T-cell (primary cell): ENCODE measurements around the gene FBXO15. TPM values are rescaled to one million over a fixed set of nuclear protein-coding genes. Genes with fewer than 3 reads are reported as not detected.

Source experiments
- ATAC-seq, 4 experiments: fragments of 200-7000 bp in 3 of 4; fragments of 150-1000 bp in 1 of 4; cut with Tn5 transposase; replicated peaks in 1 of 4; 1 replicate in 3 of 4; 2 replicates in 1 of 4; pipeline ENCODE4 v1.10.0; 2021; ENCODE audit warnings: moderate library complexity in 3 of 4, mild to moderate bottlenecking in 2 of 4, moderate number of reproducible peaks in 1 of 4
- CTCF ChIA-PET, 2 donors: fragments of 300-600 bp; sonication (Branson Sonifier 250); formaldehyde crosslinking; loops; one replicate each; lab custom pipeline; 2022; ENCODE audit warnings: antibody characterized with exemption in 2 of 2; lab: Charles Lee
- POLR2A ChIA-PET, 2 donors: fragments of 300-600 bp; sonication (Branson Sonifier 250); formaldehyde crosslinking; loops; one replicate each; lab custom pipeline; 2022; ENCODE audit warnings: antibody characterized with exemption in 2 of 2; lab: Charles Lee
- DNase-seq, 35 experiments: peaks; one replicate each; pipeline versions ENCODE4 v3.0.0 to v3.0.0-alpha.2; 2013 to 2023
- H3K27ac ChIP-seq: one replicate; pipeline ENCODE4 v1.5.1; 2013; ENCODE audit warnings: low read length
- H3K27me3 ChIP-seq, 2 experiments: replicated peaks in 1 of 2; 1 replicate in 1 of 2; 2 replicates in 1 of 2; pipeline versions ENCODE4 v1.6.1 to v1.7.0; 2013; ENCODE audit warnings: low read length in 1 of 2, mixed read lengths in 1 of 2; ENCODE audit not compliant: control insufficient read depth in 2 of 2, insufficient read depth in 2 of 2; ENCODE audit errors: extremely low read depth in 1 of 2
- H3K36me3 ChIP-seq, 2 donors: 1 replicate in 1 of 2; 2 replicates in 1 of 2; pipeline versions ENCODE4 v1.6.1 to v1.7.0; 2013; ENCODE audit warnings: low read length in 1 of 2; ENCODE audit not compliant: control insufficient read depth in 2 of 2, insufficient read depth in 1 of 2; ENCODE audit errors: extremely low read depth in 1 of 2
- H3K4me1 ChIP-seq, 2 experiments: 1 replicate in 1 of 2; 2 replicates in 1 of 2; pipeline versions ENCODE4 v1.6.1 to v1.7.0; 2013; ENCODE audit warnings: low read length in 2 of 2, mixed read lengths in 1 of 2; ENCODE audit not compliant: insufficient read depth in 2 of 2, control insufficient read depth in 1 of 2; ENCODE audit errors: extremely low read depth in 1 of 2
- H3K4me3 ChIP-seq, 2 donors: 1 replicate in 1 of 2; 2 replicates in 1 of 2; pipeline versions ENCODE4 v1.5.1 to v1.7.0; 2013; ENCODE audit warnings: mild to moderate bottlenecking in 2 of 2, low read length in 1 of 2, moderate library complexity in 1 of 2; ENCODE audit not compliant: control insufficient read depth in 1 of 2; ENCODE audit errors: extremely low read depth in 1 of 2
- H3K9me3 ChIP-seq: 2 replicates; pipeline ENCODE4 v1.7.0; 2013
- H3K27ac Mint-ChIP-seq, 2 donors: one replicate each; pipeline ENCODE4 v1.8.0; 2020 to 2021; ENCODE audit warnings: mild to moderate bottlenecking in 2 of 2, mixed read lengths in 2 of 2
- H3K27me3 Mint-ChIP-seq, 2 donors: one replicate each; pipeline ENCODE4 v1.8.0; 2021 to 2022; ENCODE audit warnings: mixed read lengths in 2 of 2
- H3K36me3 Mint-ChIP-seq: one replicate; pipeline ENCODE4 v1.8.0; 2021; ENCODE audit warnings: mixed read lengths
- H3K4me1 Mint-ChIP-seq, 3 donors: one replicate each; pipeline ENCODE4 v1.8.0; 2020 to 2022; ENCODE audit warnings: mixed read lengths in 3 of 3, mild to moderate bottlenecking in 1 of 3
- H3K4me3 Mint-ChIP-seq, 3 donors: one replicate each; pipeline ENCODE4 v1.8.0; 2020 to 2022; ENCODE audit warnings: mild to moderate bottlenecking in 3 of 3, mixed read lengths in 3 of 3, moderate library complexity in 3 of 3
- H3K9me3 Mint-ChIP-seq, 3 donors: one replicate each; pipeline ENCODE4 v1.8.0; 2020 to 2022; ENCODE audit warnings: mixed read lengths in 3 of 3
- WGBS: methylation state at CpG from one replicate; pipeline ENCODE4 v1.1.5; 2013; ENCODE audit warnings: missing lambda C conversion rate; ENCODE audit not compliant: insufficient coverage; 5-methylcytosine and 5-hydroxymethylcytosine counted together
- total RNA-seq, 35 experiments: library from RNA in 6 of 35; stranded (reverse) in 6 of 35; fragments of 120-200 nt in 1 of 35; gene quantifications; one replicate each; pipeline versions ENCODE4 v1.2.1 to v1.2.4 and lab custom pipeline; 2013 to 2026

Gene FBXO15
- total RNA-seq, 5 donors from 2014 or later (not counting 1 experiment from before 2014, with no cell fraction given) = 1.3 to 2.3 (median 2.2) TPM

DNA sequence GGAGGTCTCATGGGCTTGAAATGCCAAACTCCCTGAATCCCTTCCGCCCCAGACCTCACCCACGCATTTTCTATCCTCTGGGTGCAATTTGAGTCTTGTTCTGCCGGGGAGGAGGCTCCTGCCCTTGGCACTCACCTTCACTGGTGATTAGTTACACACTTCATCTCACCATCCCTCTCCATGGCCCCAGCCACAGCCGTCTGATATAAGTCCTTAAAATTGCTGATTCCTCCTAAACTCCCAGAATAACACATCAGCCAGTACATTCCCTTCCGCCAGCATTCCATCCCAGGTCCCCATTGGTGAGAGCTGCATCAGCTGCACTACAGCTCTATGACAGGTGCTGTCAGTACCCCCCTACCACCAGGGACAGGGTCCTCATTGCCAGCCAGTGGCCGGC lies 4.6 kb upstream of the FBXO15 start:
- peaks cover 46 to 57% (median 47%) of the 10 kb centered on the region in 3 donors for H3K4me1 Mint-ChIP-seq
- Histone ChIP-seq H3K9me3 (no peaks in the 10 kb centered on the region), H3K4me1 (peaks cover 6 to 10% of the 10 kb centered on the region in 2 experiments), H3K27me3 (no peaks in the 10 kb centered on the region), H3K36me3 (peaks cover 0 to 38% of the 10 kb centered on the region in 2 donors), H3K27ac (no peak overlapping the region), H3K4me3 (no peak overlapping the region)
- no peaks in the 10 kb centered on the region for H3K9me3 Mint-ChIP-seq
- POLR2A ChIA-PET = no interaction called here
- CTCF ChIA-PET = interaction anchor here in 1 of 2 donors (0.6 kb wide), 2 partner anchors 392 to 399 kb away, joined by 4 read pairs; no protein-coding TSS in a partner anchor
- H3K27me3 Mint-ChIP-seq = no peaks in the 10 kb centered on the region
- no peak overlapping the region for H3K4me3 Mint-ChIP-seq
- H3K36me3 Mint-ChIP-seq = peaks cover 26% of the 10 kb centered on the region
- DNase-seq (no peak), ATAC-seq (no peak)
- no peak overlapping the region for H3K27ac Mint-ChIP-seq
- WGBS = 93% methylated on average over 5 of the region's 6 CpGs

DNA sequence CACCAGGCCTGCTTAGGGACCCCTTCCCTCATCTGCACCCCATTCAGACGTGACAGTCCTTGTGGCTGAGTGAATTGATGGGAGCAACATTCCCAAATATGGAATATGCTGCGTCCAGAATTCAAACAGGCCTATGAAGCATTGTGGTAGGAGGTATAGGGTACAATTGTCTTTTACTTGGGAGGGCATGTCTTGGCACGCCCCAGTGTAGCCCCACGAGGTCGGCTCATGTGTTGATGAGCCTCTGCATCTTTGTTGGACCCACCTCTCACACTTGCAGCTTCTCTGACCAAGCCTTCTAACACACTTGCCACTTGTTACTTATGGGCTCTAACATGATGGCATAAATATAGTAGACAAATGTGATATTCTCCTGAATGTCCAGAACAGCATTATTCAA lies 2.2 kb upstream of the FBXO15 start:
- H3K9me3 Mint-ChIP-seq = no peaks in the 10 kb centered on the region
- Histone ChIP-seq H3K4me3 (no peak overlapping the region), H3K9me3 (no peaks in the 10 kb centered on the region), H3K4me1 (peaks cover 11 to 15% of the 10 kb centered on the region in 2 experiments), H3K27ac (no peak overlapping the region), H3K27me3 (no peaks in the 10 kb centered on the region), H3K36me3 (peaks cover 0 to 20% of the 10 kb centered on the region in 2 donors)
- peak overlapping the region; percentile 21 to 99 (median 95) for H3K4me3 Mint-ChIP-seq
- peaks cover 13% of the 10 kb centered on the region for H3K36me3 Mint-ChIP-seq
- no peaks in the 10 kb centered on the region for H3K27me3 Mint-ChIP-seq
- ChIA-PET POLR2A (no interaction called here), CTCF (interaction anchor here in 1 of 2 donors (1.5 kb wide), 1 partner anchor 67 kb away, joined by 3 read pairs; no protein-coding TSS in a partner anchor)
- peaks cover 55 to 66% (median 55%) of the 10 kb centered on the region in 3 donors for H3K4me1 Mint-ChIP-seq
- no peak for DNase-seq
- 83% methylated on average over 1 of the region's 5 CpGs for WGBS
- no peak overlapping the region for H3K27ac Mint-ChIP-seq
- ATAC-seq = no peak

DNA sequence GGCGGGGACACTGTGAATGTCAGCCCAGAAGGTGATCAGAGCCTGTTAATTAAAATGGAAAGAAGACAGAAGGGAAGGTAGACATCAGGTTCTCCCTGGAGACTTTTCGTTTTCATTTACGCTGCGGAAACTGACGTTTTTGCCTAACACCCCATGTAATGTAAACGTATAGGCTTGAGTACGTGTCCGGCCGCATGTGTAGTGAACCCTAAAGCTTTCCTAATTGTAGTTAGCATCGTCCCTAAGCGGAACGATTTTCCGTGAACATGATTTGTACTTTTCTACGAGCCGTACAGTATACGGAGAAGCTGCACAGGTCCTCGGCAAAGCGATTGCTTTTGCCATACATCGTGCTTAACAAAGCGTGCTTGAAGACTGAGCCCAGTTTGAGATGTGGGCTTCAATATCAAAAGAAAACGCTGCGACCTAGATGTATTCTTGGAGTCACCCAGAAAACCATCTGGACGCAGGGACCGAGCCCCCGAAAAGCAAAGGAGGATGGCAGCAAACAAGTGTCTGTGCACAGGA lies 973 bp upstream of the FBXO15 start:
- peaks cover 0 to 3% of the 10 kb centered on the region in 2 donors for H3K27me3 Mint-ChIP-seq
- POLR2A ChIA-PET = no interaction called here
- no peak for DNase-seq

DNA sequence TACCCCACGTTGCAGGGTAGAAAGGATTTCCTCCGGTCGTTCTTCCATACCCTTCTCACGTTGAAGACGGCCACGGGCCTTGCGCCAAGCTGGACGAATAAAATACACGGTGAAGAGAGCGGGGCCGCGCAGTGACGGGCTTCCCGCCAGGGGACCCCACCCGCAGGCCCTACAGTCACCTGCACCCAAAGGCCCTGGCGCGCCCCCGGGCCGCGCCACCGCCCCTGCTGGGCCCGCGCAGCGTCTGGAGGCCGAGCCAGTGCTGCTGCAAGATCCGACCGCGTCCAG lies 199 bp downstream of the FBXO15 start:
- Histone ChIP-seq H3K4me1 (peaks cover 11 to 15% of the 10 kb centered on the region in 2 experiments), H3K27me3 (no peaks in the 10 kb centered on the region), H3K4me3 (peak overlapping the region; percentile 93 to 98), H3K36me3 (peaks cover 0 to 16% of the 10 kb centered on the region in 2 donors), H3K27ac (peak overlapping the region; percentile 99), H3K9me3 (no peaks in the 10 kb centered on the region)
- Mint-ChIP-seq H3K27ac (peak overlapping the region; percentile 98 to 99), H3K4me3 (peak overlapping the region; percentile 95 to 99 (median 97)), H3K27me3 (peaks cover 0 to 3% of the 10 kb centered on the region in 2 donors), H3K9me3 (no peaks in the 10 kb centered on the region), H3K36me3 (peaks cover 4% of the 10 kb centered on the region), H3K4me1 (peaks cover 45 to 56% (median 45%) of the 10 kb centered on the region in 3 donors)
- POLR2A ChIA-PET = no interaction called here
- ATAC-seq (no peak), DNase-seq (no peak)
- 0% methylated on average over 28 of the region's 28 CpGs for WGBS
- CTCF ChIA-PET = no interaction called here

More for the DNA sequence above, 973 bp upstream of the FBXO15 start:
- peaks cover 10% of the 10 kb centered on the region for H3K36me3 Mint-ChIP-seq
- H3K4me3 Mint-ChIP-seq = peak overlapping the region; percentile 95 to 99 (median 97)
- Histone ChIP-seq H3K27ac (peak overlapping the region; percentile 99), H3K9me3 (no peaks in the 10 kb centered on the region), H3K4me1 (peaks cover 11 to 15% of the 10 kb centered on the region in 2 experiments), H3K4me3 (peak overlapping the region; percentile 93 to 98), H3K36me3 (peaks cover 0 to 16% of the 10 kb centered on the region in 2 donors), H3K27me3 (no peaks in the 10 kb centered on the region)
- no peak for ATAC-seq
- CTCF ChIA-PET = interaction anchor here in 1 of 2 donors (1.5 kb wide), 1 partner anchor 66 kb away, joined by 3 read pairs; no protein-coding TSS in a partner anchor
- WGBS = under 1% methylated on average over 22 of the region's 25 CpGs
- H3K27ac Mint-ChIP-seq = peak overlapping the region; percentile 98 to 99
- H3K4me1 Mint-ChIP-seq = peaks cover 55 to 66% (median 55%) of the 10 kb centered on the region in 3 donors
- H3K9me3 Mint-ChIP-seq = no peaks in the 10 kb centered on the region

DNA sequence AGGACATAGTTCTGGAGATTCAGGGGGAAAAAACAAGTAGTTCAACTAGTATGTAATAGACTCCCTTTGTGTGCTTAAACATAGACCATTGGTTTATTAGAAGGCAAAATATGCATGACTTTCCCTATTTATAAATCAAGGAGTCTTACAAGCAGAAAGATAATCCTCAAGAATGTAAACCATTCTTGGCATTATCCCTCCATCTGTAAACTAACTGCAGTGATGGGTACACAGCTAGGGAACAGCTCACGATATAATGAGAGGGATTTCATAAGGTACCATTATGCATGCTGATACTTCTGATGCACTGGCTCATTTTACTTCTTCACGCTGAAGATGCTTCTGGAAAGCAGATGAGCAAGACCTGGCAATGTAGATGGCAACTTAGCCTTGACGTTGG lies 878 bp downstream of the FBXO15 start:
- ATAC-seq (no peak), DNase-seq (no peak)
- H3K4me1 ChIP-seq = peaks cover 11 to 15% of the 10 kb centered on the region in 2 experiments
- H3K27me3 ChIP-seq = no peaks in the 10 kb centered on the region
- Mint-ChIP-seq H3K4me1 (peaks cover 42 to 52% (median 42%) of the 10 kb centered on the region in 3 donors), H3K9me3 (no peaks in the 10 kb centered on the region), H3K36me3 (no peaks in the 10 kb centered on the region), H3K27me3 (peaks cover 0 to 3% of the 10 kb centered on the region in 2 donors), H3K27ac (peak overlapping the region; percentile 88 to 99), H3K4me3 (peak overlapping the region; percentile 95 to 99 (median 97))
- ChIA-PET POLR2A (no interaction called here), CTCF (no interaction called here)
- H3K4me3 ChIP-seq = peak overlapping the region in 1 of 2 donors; percentile 93
- H3K9me3 ChIP-seq = no peaks in the 10 kb centered on the region
- WGBS = 65% methylated on average over 3 of the region's 3 CpGs
- H3K36me3 ChIP-seq = peaks cover 0 to 15% of the 10 kb centered on the region in 2 donors
- H3K27ac ChIP-seq = peak overlapping the region; percentile 99

DNA sequence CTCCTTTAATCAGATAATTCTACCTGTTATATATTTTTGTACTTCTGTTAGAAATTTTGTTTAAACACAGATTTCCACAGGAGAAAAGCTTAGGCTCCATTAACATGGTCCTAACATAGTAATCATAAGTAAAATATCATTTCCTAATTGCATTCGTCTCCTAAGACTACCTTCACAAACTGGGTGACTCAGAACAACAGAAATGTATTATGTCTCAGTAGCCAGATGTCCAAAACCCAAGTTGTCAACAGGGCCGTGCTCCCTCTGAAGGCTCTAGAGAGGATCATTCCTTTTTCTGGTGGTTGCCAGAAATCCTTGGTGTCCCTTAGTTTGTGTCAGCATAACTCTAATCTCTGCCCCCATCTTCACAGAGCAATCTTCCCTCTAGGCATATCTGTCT lies 5.4 kb downstream of the FBXO15 start:
- no peaks in the 10 kb centered on the region for H3K36me3 Mint-ChIP-seq
- no peaks in the 10 kb centered on the region for H3K9me3 Mint-ChIP-seq
- POLR2A ChIA-PET = interaction anchor here in 1 of 2 donors (0.6 kb wide), 1 partner anchor 31 kb away, joined by 3 read pairs; no protein-coding TSS in a partner anchor
- peaks cover 4 to 5% of the 10 kb centered on the region in 2 experiments for H3K4me1 ChIP-seq
- DNase-seq (no peak), ATAC-seq (no peak)
- H3K4me1 Mint-ChIP-seq = peaks cover 9% of the 10 kb centered on the region in 3 donors
- CTCF ChIA-PET = no interaction called here
- H3K4me3 Mint-ChIP-seq = no peak overlapping the region
- H3K36me3 ChIP-seq = no peaks in the 10 kb centered on the region
- no peak overlapping the region for H3K27ac Mint-ChIP-seq
- 60% methylated on average over 1 of the region's 2 CpGs for WGBS
- H3K27me3 Mint-ChIP-seq = peaks cover 11 to 17% of the 10 kb centered on the region in 2 donors
- H3K27ac ChIP-seq = no peak overlapping the region
- no peaks in the 10 kb centered on the region for H3K9me3 ChIP-seq
- peaks cover 0 to 3% of the 10 kb centered on the region in 2 experiments for H3K27me3 ChIP-seq
- H3K4me3 ChIP-seq = no peak overlapping the region
